OCI-LY7 (cell line): ENCODE measurements around the gene C10orf95.

Experiments used
- EZH2phosphoT487 ChIP-seq: fragments of 200-600 bp; sonication (generic); IDR thresholded peaks from 2 replicates; pipeline ENCODE4 v1.6.1; 2018; ENCODE audit warnings: low read depth, borderline replicate concordance, mild to moderate bottlenecking, mixed run types, antibody characterized with exemption, low read length, moderate library complexity, mixed read lengths
- TF ChIP-seq, protein P1 (sequence below): fragments of 200-600 bp; sonication (generic); conservative IDR thresholded peaks from 2 replicates; pipeline ENCODE4 v1.5.1; 2014; ENCODE audit warnings: mild to moderate bottlenecking, antibody characterized with exemption, low read length, moderate library complexity, mixed read lengths

DNA sequence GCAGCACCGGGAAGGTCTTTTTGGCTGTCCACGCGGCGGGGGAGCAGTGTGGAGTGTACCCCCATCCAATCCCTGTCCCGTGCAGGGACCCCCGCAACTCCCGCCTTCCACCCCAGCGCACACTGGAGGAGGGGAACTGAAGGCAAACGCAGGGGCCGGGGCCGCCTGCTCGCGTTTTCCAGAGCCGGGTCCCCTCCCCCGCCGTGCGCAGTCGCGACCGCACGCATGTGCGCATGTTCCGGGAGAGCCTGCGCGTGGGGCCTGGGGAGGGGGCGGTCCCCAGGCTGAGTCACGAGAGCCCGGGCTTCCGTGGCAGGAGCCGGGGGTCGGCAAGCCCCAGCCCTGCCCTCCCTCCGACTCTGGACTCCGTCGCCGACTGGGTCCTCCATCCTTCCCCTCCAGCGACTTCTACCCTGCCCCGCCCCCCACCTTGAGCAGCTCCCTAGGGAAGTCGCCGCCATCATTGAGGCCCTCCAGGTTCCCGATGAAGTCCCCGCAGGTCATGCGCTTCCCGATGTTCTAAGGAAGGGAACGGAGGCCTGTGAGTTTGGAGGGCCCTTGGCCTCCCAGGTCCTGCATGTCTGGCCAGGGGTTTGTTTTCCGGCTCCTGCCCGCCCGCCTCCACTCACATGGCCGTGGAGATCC is 40.8 kb downstream of the C10orf95 start:
- TF ChIP-seq, protein P1, sequence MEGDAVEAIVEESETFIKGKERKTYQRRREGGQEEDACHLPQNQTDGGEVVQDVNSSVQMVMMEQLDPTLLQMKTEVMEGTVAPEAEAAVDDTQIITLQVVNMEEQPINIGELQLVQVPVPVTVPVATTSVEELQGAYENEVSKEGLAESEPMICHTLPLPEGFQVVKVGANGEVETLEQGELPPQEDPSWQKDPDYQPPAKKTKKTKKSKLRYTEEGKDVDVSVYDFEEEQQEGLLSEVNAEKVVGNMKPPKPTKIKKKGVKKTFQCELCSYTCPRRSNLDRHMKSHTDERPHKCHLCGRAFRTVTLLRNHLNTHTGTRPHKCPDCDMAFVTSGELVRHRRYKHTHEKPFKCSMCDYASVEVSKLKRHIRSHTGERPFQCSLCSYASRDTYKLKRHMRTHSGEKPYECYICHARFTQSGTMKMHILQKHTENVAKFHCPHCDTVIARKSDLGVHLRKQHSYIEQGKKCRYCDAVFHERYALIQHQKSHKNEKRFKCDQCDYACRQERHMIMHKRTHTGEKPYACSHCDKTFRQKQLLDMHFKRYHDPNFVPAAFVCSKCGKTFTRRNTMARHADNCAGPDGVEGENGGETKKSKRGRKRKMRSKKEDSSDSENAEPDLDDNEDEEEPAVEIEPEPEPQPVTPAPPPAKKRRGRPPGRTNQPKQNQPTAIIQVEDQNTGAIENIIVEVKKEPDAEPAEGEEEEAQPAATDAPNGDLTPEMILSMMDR = no peak
- no peak for TF ChIP-seq EZH2phosphoT487
